GM19351 (cell line): ENCODE results near the gene CIB1.
"Not testable (repeated sequence)": the region's sequence is repeated elsewhere in the genome, so short reads cannot be mapped to it uniquely, and the experiment has no call there.

Source experiments
- ATAC-seq: cut with Tn5 transposase; IDR thresholded peaks from one replicate; pipeline ENCODE4 v1.9.1; 2021; ENCODE audit warnings: mild to moderate bottlenecking, moderate library complexity; ENCODE audit not compliant: unreplicated experiment

Gene CIB1

DNA sequence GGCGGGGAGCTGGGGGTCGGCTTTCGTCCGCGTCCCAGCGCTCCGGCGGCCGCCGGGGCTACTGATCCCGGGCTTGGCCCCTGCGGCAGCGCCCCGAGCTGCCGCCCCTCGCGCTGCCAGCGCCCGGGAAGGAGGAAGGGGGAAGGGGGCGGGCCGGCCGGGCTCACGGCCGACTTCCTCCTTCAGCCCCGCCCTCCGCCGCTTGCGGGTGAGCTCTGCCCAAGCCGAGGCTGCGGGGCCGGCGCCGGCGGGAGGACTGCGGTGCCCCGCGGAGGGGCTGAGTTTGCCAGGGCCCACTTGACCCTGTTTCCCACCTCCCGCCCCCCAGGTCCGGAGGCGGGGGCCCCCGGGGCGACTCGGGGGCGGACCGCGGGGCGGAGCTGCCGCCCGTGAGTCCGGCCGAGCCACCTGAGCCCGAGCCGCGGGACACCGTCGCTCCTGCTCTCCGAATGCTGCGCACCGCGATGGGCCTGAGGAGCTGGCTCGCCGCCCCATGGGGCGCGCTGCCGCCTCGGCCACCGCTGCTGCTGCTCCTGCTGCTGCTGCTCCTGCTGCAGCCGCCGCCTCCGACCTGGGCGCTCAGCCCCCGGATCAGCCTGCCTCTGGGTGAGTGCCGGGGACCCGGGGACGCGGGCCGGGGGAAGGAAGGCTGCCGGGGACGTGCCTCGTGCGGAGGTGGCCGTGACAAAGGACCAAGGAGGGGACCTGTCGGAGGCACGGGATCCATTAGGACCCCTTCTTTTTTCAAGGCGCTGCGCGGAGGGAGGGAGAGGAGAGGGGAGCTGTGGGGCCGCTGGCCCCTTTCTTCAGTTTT lies 32.4 kb downstream of the CIB1 start, which contains the start of gene SEMA4B:
Gene SEMA4B (plus strand): TSS at position 201 of the 814 bp plus-strand sequence. CDS start 249 bp downstream, at position 450.
- ATAC-seq = peak; percentile 84

DNA sequence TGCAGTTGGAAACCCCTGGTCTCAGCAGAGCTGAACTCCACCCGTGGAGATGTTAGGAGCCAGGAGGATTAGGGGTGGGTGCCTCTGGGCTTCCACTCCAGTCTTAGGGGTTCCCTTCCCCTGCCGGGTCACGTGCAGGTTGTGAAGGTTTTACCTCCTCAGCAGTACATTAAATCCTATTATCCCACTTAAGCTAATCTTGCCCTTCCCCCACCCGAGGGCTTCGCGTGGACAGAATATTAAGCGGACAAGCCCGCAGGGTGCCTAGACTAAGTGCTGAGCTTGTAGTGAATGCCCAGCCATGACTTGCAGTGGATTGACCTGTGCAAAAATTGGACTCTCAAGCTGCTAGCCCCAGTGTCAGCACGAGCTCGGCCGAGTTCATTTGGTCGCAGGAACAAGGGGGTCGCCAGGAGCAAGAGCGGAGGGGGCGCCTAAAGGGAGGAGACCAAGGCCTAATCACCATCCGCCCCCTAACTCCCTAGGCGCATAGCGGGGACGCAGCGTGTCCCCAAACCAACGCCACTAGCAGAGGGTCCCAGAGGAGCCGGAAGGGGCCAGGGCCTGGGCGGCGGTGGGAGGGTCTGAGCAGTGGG lies 33.1 kb downstream of the CIB1 start:
- ATAC-seq = peak; percentile 28

DNA sequence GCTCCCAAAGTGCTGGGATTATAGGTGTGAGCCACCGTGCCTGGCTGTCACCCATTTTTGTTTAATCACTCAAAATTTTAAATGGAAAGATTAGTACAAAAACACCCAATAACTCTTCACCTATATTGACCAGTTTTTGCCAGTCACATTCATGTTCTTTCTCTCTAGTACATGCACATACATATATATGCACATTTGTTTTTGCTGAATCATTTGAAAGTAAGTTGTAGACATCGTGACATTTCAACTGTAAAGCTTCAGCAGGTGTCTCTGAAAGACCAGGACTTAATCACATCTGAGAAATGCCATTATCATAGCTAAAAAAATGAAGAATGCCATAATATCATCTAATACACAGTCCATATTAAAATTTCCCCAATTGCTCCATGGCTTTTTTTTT lies 39.1 kb downstream of the CIB1 start:
- ATAC-seq = no peak

DNA sequence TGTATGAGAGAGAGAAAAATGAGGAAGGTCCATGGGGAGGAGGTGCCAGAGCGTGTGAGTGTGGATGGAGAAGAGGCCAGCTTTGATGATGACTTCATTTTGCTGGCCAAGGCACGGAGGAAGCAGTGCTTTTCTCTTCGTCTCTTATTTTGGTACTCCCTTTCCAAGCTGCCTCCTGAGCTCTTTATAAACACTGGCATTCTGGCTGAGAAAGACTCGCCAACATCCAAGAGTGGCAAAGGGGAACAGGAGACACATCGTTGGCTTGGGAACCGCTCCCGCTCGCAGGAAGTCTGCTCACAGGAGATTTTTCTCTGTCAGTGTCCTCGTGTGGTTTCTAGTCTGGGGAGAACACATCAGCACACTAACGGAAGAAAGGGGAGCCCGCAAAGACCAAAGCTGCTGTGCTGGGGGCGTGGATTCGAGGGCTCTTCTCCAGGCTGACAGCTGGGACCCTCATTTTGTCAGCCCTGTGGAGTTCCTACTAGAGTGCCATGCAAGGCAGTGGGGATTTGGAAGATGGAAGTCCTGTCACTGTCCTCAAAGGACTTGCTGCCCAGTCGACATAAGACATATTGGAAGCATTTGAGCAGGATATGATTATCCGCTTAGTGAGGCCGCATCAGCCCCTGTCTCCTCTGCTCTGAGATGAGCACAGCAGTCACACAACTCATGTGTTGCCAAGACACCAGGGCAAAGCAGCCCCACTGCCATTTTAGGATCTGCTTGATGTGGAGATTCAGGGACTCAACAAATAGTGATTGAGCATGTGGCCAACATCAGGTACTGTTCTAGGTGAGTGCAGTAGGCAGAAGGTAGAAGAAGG lies 40.6 kb downstream of the CIB1 start:
- no peak for ATAC-seq

DNA sequence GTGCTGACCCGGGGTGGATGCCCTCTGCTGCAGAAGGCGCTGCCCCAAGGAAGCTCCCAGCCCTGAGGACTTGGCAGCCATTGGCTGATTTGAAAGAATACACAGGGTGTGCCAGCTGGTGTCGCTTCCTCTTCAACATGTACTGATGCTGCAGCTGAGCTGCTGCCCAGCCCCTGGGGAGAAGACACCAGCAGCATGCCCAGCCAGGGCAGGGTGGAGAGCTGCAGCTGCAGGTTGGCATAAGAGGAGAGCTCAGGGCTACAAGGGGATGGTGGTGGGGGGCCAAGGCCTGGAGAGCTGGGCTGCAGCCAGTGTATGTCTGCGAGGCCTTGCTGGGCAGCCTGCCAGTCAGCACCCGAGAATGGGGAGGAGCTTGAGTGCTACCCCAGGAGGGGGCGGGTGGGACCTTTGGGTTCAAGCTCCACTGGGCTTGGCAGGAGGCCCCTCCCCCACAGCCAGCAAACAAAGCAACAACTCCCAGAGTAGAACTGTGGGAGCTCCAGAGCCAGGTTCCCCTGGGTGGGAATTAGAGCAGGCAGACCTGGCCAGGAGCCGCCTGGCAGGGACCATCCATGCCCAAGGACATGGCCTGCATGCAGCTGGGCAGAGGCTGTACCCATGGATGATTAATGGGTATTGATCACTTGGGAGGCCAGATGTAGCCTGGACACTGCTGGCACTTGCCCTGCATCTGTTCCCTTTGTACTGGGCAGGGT lies 41.8 kb downstream of the CIB1 start:
- peak; percentile 48 for ATAC-seq

DNA sequence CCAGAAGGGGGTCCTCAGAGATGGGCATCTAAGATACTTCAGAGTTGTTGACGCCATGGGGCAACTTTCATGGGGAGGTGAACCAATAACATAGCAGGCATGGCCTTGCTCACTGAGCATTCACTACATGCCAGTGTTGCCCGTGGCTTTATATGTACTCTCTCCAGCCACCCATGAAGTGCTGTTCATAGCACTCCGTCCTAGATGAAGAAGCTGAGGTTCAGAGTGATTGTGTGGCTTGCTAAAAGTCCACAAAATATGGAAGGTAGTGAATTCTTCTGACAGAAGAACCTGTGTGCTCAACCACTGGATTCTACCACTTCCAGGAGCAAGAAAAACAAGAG lies 42.4 kb downstream of the CIB1 start:
- peak; percentile 19 for ATAC-seq

DNA sequence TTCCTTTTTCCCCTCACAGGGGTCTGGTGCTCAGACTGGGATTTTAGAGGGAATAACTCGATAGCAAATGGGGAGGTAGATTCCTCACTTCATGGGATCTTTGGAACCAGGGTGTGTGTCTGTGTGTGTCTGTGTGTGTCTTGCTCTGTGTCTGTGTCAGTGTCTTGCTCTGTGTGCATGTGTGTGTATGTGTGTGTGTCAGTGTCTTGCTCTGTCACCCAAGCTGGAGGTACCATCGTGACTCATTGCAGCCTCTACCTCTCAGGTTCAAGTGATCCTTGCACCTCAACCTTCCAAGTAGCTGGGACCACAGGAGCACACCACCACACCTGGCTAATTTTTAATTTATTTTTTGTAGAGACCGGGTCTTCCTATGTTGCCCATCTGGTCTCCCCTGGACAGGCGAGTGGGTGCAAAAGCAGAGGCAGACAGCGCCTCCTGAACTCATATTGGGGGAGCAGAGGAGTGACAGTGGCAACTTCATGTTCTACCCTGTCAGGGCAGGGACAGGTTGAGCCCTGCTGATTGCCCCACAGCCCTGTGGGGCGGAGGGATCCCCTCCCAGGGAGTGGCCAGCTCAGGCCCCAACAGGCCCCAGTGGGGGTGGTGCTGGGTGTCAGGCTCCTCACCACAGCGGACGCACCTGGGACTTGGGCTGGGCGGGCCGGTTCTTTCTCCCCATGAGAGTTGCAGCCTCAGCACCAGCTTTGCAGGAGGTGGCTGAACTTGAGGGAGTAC lies 43.0 kb downstream of the CIB1 start:
- peak; percentile 70 for ATAC-seq

DNA sequence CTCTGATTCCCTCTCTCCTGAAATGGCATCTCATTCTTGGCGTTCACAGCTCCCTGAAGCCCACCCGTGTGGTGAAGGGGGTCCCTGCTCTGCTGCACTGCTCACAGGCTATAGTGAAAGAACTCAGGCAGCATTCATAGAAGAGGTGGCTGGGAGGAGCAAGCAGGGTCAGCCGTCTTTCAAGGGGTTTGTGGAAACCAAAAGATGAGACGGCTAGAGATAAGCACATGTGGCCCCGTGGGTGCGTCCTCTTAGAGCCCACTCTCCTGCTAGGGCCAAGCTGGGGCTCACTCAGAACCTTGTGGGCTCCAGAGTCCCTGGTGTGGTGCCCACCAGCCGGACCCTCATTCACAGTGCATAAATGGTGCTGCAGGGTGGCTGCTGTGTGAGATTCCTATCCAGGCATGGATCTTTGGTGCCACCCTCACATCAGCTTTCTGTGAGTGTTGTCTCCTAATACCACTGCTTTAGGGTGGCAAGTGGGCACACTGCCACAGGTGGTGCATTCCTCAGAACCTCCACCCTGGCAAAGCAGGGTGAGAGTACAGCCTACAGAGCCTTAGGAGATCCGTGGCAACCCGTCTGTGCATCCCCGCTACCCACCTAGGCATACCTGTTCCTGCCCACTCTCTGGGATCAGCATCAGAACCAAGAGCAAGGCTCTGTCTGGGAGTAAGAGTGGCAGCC lies 43.8 kb downstream of the CIB1 start:
- no peak for ATAC-seq

DNA sequence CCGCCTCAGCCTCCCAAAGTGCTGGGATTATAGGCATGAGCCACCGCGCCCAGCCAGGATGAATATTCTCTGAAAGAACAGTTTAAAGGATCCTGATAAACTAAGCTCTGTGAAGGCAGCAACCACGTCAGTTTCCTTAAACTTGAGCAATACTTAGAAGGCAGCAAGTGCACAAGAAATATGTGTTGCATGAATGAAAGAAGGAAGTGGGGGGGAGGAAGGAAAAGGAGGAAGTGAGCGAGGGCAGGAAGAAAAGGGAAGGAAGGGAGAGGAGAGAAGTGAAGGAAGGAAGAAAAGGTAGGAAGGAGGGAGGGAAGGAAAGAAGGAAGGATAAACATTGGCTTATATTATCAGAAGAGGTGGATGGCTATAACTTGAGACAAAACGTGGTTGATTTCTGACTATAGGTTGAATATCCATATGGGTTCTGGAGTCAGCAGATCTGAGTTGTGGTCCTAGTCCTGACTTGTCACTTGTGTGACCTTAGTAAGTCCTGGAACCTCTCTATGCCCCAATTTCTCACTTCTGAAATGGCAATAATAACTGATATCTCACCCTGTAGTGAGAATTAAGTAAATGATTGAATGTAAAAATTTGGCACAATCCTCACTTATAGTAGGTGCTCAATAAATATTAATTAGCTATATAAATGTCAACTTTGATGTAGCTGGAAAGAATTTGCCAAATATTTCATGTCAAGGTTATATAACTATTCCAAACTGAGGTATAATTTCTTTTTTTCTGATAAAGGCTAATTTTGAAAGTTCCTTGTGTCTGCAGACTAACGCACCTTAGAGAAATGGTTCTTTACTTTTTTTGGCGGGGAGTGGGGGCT lies 44.6 kb downstream of the CIB1 start:
- no peak for ATAC-seq

DNA sequence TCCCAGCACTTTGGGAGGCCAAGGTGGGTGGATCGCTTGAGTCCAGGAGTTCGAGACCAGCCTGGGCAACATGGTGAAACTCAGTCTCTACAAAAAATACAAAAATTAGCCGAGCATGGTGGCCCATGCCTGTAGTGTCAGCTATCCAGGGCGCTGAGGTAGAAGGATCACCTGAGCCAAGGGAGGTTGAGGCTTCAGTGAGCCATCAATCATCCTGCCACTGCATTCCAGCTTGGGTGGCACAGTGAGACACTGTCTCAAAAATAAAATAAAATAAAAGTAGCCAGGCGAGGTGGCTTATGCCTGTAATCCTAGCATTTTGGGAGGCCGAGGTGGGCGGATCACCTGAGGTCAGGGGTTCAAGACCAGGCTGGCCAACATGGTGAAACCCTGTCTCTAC lies 45.7 kb downstream of the CIB1 start:
- ATAC-seq = not testable (repeated sequence)

DNA sequence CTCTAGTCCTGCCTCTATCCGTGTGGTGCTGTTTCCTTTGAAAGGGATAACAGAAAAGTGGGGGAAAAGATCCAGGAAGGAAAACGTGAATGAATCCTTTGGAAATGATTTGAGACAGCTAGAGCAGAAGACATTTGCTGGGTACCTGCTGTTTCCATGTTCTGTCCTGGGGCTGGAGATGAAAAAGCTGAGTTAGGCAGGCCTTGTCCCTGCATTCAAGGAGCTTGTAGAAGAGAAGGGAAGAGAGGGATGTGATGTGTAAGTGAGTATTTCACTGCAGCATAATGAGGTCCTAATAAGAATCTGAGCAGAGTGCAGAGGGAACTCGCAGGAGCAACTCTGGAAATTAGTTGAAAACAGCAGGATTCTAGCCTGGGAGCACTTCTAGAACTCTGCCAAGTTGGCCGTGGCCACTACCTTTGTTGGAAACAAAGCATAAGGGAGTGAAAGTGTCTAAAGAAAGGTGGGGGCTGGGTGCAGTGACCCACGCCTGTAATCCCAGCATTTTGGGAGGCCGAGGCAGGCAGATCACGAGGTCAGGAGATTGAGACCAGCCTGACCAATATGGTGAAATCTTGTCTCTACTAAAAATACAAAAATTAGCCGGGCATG lies 46.4 kb downstream of the CIB1 start:
- no peak for ATAC-seq

DNA sequence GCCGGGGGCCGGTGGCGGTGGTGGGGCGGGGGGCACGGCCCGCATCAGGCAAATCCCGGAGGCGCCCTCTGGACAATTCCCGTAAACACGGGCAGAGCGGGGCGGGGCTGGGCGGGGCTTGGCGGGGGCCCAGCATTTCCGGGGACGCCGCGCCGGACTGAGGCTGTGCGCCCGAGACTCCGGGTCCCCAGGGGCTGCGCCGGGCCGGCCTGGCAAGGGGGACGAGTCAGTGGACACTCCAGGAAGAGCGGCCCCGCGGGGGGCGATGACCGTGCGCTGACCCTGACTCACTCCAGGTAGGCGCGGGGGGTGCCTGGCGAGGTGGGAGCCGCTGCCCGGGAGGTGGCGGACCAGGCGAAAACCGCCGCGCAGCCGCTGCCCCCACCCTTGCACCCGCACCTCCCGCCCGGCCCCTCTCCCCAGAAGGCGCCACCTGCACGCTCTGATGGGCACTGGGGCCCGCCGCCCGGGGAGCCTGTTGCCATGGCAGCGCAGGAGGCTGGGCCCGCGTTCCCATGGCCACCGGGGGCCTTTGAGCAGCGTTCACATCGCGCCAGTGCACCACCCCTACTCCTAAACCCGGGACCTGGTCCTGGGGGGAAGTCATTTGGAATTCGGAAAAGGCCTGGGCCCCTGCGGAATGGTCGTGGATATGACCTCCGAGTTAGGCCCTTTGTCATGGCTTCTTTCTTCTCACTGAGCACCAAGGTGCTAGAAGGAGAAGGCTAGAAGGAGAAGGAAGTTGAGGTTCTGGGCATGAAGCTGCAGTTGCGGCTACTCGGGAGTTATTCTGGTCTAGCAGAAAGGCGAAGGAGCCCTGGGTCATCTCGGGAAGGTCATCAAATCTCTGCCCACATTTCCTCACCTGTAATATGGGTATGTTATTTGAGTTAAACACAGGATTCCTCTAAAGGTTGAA lies 48.7 kb downstream of the CIB1 start:
- peak; percentile 61 for ATAC-seq

DNA sequence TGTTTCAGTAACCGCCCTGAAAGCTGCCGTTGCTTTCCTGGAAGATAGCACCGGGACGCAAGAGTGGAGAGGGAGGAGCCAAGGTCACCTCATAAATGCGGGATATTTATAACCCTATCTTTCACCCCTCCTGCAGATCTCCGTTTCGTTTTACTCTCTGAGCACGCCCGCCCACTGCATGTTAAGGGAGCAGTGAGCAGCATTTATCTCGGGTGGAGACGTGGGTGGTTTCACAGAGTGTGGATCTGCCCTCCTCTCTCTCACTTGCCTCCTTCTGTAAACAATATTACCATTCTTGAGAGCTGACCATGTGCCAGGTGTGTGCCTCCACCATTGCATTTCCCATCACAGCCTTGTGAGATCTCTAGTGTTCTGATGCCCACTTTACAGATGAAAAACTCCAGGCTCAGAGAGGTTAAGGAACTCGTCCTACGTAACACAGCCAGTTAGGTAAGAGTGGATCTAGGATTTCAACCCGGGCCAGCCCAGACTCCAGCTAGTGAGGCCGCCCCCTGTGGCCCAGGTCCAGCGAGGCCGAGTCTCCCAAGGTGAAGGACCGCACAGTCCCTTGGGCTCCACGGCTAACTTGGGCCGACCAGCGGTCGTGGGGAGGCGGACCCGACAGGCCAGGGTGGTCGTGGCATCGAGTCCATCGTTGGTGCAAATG lies 49.5 kb downstream of the CIB1 start:
- peak; percentile 65 for ATAC-seq

DNA sequence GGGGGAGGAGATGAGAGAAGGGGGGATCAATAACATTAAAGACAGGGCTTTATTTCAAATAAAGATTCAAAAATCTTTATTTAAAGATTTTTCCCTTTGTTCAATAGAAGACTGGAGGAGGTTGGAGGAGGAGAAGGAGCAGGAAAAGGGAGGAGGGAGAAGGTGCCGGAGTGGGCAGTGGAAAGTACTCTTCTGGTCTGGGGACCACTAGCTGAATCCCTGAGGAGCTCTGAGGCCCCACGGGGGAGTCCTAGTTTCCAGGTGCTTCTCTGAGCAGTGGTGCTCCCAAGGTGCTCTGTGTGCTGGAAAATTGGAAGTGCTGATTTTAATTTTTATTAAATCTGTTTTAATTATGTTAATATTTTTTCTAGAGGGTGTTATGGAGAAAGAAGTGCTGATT lies 52.0 kb downstream of the CIB1 start:
- no peak for ATAC-seq
